ENCODE measurements around the gene ZNF79.

DNA sequence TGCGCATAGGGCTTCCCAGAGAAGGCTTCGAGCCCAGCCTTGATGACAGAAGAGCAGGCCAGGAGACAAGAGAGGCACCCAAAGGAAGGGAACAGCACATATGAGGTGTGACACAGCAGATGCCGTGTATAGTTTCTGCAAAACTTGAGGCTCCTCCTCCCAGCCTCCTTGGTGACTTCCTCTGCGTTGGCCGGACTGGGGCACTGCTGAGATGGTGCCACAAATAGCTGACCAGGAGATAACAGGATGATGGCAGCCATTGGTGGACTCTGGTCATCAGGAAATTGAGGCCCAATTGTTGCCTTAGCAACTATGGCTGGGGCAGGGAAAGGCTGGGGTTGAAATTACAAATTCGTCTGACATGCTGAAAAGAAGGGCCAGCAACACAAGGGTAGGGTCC, 4.8 kb upstream of the ZNF79 start:
- TF ChIP-seq, protein P1, sequence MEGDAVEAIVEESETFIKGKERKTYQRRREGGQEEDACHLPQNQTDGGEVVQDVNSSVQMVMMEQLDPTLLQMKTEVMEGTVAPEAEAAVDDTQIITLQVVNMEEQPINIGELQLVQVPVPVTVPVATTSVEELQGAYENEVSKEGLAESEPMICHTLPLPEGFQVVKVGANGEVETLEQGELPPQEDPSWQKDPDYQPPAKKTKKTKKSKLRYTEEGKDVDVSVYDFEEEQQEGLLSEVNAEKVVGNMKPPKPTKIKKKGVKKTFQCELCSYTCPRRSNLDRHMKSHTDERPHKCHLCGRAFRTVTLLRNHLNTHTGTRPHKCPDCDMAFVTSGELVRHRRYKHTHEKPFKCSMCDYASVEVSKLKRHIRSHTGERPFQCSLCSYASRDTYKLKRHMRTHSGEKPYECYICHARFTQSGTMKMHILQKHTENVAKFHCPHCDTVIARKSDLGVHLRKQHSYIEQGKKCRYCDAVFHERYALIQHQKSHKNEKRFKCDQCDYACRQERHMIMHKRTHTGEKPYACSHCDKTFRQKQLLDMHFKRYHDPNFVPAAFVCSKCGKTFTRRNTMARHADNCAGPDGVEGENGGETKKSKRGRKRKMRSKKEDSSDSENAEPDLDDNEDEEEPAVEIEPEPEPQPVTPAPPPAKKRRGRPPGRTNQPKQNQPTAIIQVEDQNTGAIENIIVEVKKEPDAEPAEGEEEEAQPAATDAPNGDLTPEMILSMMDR (conservative IDR thresholded peaks at IDR 0.05; ENCODE audit: low read depth, low read length), result no peak
- TF ChIP-seq CEBPB (IDR thresholded peaks at IDR 0.05; ENCODE audit: low read depth, low read length) (no peak), RAD21 (IDR thresholded peaks at IDR 0.05; ENCODE audit: low read length) (no peak), MAFK (IDR thresholded peaks at IDR 0.05; ENCODE audit: low read depth, low read length) (no peak), POLR2A (IDR thresholded peaks at IDR 0.05; ENCODE audit: low read depth, low read length) (no peak), RFX5 (IDR thresholded peaks at IDR 0.05; ENCODE audit: low read depth, low read length) (no peak), MXI1 (IDR thresholded peaks at IDR 0.05; ENCODE audit: borderline replicate concordance, low read depth, low read length) (no peak), NFE2L2 (IDR thresholded peaks at IDR 0.05; ENCODE audit: low read depth, low read length) (no peak), SMC3 (IDR thresholded peaks at IDR 0.05; ENCODE audit: low read depth, low read length) (no peak), FOS (IDR thresholded peaks at IDR 0.05; ENCODE audit: low read depth, low read length) (no peak)
- TF ChIP-seq, protein P2, sequence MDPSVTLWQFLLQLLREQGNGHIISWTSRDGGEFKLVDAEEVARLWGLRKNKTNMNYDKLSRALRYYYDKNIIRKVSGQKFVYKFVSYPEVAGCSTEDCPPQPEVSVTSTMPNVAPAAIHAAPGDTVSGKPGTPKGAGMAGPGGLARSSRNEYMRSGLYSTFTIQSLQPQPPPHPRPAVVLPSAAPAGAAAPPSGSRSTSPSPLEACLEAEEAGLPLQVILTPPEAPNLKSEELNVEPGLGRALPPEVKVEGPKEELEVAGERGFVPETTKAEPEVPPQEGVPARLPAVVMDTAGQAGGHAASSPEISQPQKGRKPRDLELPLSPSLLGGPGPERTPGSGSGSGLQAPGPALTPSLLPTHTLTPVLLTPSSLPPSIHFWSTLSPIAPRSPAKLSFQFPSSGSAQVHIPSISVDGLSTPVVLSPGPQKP (IDR thresholded peaks at IDR 0.05; ENCODE audit: borderline replicate concordance, low read depth, low read length), result no peak

Measured in IMR-90 (cell line).